GM21390 (cell line): Measurements from ENCODE around the gene SUCLA2.
A peak's percentile ranks its signal among the peaks of the same experiment; 100 is the strongest.
"Not testable (repeated sequence)": the region's sequence is repeated elsewhere in the genome, so short reads cannot be mapped to it uniquely, and the experiment has no call there.

Source experiments
- ATAC-seq: cut with Tn5 transposase; IDR thresholded peaks from one replicate; pipeline ENCODE4 v1.9.1; 2021; ENCODE audit not compliant: unreplicated experiment

The SUCLA2 gene

GRCh38 chr13:48001114-48001881 is at the start of gene SUCLA2:
Gene SUCLA2 (minus strand): TSS chr13:48001273. CDS start chr13:48001269, 4 bp downstream.
- ATAC-seq: peak; percentile 99

GRCh38 chr13:48050550-48050949 is 49.5 kb upstream of the SUCLA2 start:
- ATAC-seq: no peak

DNA sequence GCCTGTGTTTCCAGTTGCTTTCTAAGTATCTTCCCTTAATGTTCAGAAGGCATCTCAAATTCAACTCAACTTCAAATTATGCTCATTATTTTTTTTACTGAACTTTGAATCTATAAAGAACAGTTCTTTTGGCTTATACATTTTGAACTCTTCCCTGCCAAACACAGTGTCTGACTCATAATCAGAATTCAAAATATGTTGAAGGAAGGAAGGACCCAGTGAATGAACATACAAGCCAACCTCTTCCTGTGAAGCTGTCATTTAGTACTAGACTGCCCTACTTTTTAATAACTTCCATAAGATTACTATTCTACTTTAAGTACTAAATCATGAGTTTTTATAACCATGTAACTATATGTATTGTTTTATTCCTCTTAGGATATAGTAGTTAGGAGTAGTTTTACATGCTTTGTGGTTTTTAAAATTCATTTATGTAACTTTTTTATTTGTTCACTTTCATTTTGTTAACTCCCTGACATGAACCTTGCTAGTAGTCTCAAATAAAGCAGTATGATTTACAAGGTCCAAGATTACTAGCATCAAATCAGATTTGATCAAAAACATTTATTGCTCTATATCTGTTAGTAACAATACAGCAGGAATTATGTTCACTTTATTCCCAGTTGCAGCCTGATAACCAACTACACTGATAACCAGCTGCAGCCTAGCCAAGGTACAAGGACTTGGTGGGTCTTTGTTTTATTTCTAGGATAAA is 42.9 kb upstream of the SUCLA2 start:
- no peak for ATAC-seq

- ATAC-seq: no peak
Observed at GRCh38 chr13:48042894-48043293, 41.8 kb upstream of the SUCLA2 start.

GRCh38 chr13:48040896-48041295 is 39.8 kb upstream of the SUCLA2 start:
- ATAC-seq: no peak

DNA sequence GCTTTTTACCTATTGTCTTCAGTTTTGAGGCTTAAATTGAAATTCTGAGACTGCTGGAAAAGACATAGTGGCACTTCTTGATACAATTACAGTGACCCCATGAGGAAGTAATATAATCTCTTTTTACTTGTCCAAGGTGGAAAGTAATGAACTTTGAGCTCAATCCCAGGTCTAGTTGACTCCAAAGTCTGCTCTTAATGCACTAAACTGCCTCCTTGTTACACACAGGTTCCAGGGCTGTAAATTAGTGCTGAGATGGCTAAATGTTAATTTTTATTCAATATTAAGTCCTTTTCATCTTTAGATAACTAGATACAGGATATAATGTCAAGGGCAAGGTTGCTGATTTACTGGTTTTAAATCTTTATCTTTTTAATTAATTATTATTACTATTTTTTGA is 39.0 kb upstream of the SUCLA2 start:
- no peak for ATAC-seq

DNA sequence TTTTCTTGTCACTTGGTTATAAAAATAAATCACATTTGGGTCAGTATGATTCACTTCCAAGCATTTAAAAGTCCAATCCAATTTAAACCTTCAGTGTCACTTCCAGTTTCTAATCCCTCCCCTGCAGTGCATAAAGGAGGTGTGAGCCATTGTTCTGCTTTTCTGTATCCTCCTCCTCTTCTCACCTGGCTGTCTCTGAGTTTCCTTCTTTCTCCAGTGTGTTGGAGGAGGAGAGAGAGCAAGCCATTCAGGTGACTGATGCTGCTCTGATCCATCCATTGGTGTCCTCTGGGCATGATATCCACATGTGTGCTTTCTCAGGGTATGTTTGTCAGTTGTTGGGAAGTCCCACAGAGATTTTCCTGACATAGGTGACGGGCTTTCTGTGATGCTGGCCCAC is 37.7 kb upstream of the SUCLA2 start:
- no peak for ATAC-seq

- ATAC-seq: peak; percentile 90
Observed at GRCh38 chr13:48037346-48038173, 36.5 kb upstream of the SUCLA2 start, which contains the start of gene NUDT15. Gene NUDT15 (plus strand): TSS chr13:48037726. CDS start chr13:48037747, 21 bp downstream.

- no peak for ATAC-seq
Observed at GRCh38 chr13:48029859-48030258, 28.8 kb upstream of the SUCLA2 start.

DNA sequence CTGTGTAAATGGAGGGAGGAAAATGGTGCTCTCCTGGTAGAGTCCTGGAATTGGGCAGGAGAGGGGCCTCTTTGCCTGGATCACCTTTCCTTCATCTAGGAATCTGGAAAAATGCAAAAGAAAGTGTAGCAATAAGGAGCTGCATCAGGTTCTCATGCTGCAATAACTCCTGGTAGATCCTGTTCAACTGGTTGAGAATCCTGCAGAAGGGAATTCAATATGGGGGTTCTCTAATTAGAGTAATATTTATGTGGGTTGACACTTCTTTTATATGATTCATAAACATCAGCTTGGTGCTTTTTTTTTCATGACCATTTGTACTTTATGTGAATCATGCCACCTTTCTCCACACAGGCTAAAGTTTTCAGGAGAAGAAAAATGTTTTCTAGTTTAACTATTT is 27.0 kb upstream of the SUCLA2 start:
- no peak for ATAC-seq

- ATAC-seq: no peak
Observed at GRCh38 chr13:48019796-48020195, 18.7 kb upstream of the SUCLA2 start.

GRCh38 chr13:48018637-48019036 is 17.6 kb upstream of the SUCLA2 start:
- ATAC-seq: no peak

- no peak for ATAC-seq
Observed at GRCh38 chr13:48014359-48014758, 13.3 kb upstream of the SUCLA2 start.

- ATAC-seq: no peak
Observed at GRCh38 chr13:48012668-48013067, 11.6 kb upstream of the SUCLA2 start.

DNA sequence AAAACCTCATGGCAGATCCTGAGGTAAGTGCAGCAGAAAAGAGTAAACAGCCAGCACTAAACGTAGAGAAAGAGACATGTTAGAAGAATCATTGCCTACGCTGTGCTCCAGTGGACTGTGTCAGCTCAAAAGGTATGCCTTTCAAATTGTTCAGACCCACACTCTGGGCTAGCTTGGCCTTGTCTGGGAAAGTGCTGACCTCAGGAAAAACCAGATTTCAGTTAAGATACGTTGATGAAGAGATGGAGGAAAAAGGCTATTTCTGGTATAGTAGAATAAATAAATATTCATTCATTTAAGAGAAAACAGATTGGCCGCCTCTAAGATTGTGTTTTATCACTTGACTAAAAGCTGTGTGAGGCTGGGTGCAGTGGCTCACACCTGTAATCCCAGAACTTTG is 9.6 kb upstream of the SUCLA2 start:
- no peak for ATAC-seq

- ATAC-seq: no peak
Observed at GRCh38 chr13:48009284-48009683, 8.2 kb upstream of the SUCLA2 start.

DNA sequence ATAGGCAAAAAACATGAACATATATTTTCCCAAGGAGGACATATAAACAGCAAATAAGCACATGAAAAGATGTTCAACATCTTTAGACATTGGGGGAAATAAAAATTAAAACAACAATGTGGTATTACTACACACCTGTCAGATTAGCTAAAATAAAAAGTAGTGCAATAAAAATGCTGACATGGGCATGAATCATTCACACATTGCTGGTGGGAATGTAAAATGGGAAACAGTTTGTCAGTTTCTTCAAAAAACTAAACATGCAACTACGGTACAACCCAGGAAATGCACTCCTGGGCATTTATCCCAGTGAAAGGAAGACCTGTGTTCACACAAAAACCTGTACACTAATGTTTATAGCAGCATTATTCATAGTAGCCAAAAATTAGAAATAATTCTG is 5.3 kb upstream of the SUCLA2 start:
- ATAC-seq: no peak

GRCh38 chr13:48004201-48004600 is 3.1 kb upstream of the SUCLA2 start:
- ATAC-seq: no peak

GRCh38 chr13:48001999-48002398 is 926 bp upstream of the SUCLA2 start:
- not testable (repeated sequence) for ATAC-seq

GRCh38 chr13:48000559-48001113 is 437 bp downstream of the SUCLA2 start:
- ATAC-seq: peak; percentile 46

DNA sequence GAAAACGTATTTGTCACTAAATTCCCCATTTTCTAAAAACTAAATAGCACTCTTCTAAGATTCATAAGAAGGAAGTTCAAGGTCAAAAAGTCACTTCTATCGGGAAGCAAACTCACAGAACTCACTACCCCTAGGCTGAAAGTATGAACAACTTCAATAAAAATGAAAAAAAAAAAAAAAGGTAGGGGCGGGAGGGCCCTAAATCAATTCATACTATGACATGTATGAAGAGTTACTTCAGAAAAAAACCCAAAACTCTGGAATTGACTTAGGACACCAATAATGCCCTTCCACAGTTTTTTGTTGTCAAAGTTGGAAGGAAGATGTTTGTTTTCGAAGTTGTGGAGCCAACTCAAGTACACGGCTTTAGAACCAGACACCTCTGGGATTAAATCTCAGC is 1.1 kb downstream of the SUCLA2 start:
- no peak for ATAC-seq
